ENCODE results near the gene FHIT.

DNA sequence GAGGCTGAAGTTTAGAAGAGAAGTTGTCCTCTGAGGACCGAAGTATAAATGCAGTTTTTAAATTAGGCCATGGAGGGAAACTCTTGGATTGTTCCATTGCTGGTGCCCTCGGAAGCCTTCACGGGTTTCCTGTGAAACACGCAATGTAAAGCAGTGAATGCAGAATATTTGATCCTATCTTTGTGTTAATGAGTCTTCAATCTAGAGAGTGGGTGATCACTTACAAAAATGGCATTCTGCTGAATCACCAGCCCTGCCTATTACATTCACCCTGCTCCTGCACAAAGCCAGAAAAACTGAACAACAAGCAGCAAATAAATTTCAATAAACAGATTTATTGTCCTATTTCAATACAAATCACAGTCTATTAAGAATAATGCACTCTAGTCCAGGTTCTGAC, 1063.9 kb downstream of the FHIT start:
- TF ChIP-seq, protein P1, sequence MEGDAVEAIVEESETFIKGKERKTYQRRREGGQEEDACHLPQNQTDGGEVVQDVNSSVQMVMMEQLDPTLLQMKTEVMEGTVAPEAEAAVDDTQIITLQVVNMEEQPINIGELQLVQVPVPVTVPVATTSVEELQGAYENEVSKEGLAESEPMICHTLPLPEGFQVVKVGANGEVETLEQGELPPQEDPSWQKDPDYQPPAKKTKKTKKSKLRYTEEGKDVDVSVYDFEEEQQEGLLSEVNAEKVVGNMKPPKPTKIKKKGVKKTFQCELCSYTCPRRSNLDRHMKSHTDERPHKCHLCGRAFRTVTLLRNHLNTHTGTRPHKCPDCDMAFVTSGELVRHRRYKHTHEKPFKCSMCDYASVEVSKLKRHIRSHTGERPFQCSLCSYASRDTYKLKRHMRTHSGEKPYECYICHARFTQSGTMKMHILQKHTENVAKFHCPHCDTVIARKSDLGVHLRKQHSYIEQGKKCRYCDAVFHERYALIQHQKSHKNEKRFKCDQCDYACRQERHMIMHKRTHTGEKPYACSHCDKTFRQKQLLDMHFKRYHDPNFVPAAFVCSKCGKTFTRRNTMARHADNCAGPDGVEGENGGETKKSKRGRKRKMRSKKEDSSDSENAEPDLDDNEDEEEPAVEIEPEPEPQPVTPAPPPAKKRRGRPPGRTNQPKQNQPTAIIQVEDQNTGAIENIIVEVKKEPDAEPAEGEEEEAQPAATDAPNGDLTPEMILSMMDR (IDR thresholded peaks at IDR 0.05): no peak
- no peak for TF ChIP-seq POLR2A (IDR thresholded peaks at IDR 0.05)
